MM.1S (cell line): Measurements from ENCODE around the gene MEGF11.

Experiments used
- DNase-seq: peaks from one replicate; pipeline ENCODE4 v3.0.0-alpha.2; 2015
- H2AFZ ChIP-seq: fragments of 300-600 bp; sonication (generic); 2 replicates; pipeline ENCODE4 v1.6.0; 2016; ENCODE audit warnings: antibody characterized with exemption, low read length
- H3F3A ChIP-seq: fragments of 300-600 bp; sonication (generic); 2 replicates; pipeline ENCODE4 v1.6.1; 2016; ENCODE audit warnings: mild to moderate bottlenecking, antibody characterized with exemption, low read length, moderate library complexity, mixed read lengths; ENCODE audit not compliant: insufficient read depth
- H3K27ac ChIP-seq: fragments of 300-600 bp; sonication (generic); 2 replicates; pipeline ENCODE4 v1.5.1; 2016; ENCODE audit warnings: mild to moderate bottlenecking, low read length
- H3K27me3 ChIP-seq: fragments of 300-600 bp; sonication (generic); replicated peaks from 2 replicates; pipeline ENCODE4 v1.6.0; 2016; ENCODE audit warnings: low read length; ENCODE audit not compliant: insufficient read depth
- H3K36me3 ChIP-seq: fragments of 300-600 bp; sonication (generic); replicated peaks from 2 replicates; pipeline ENCODE4 v1.6.1; 2016; ENCODE audit warnings: mild to moderate bottlenecking, low read length, mixed read lengths; ENCODE audit not compliant: insufficient read depth
- H3K4me1 ChIP-seq: fragments of 300-600 bp; sonication (generic); 2 replicates; pipeline ENCODE4 v1.6.1; 2016; ENCODE audit warnings: low read length, mixed read lengths
- H3K4me2 ChIP-seq: fragments of 300-600 bp; sonication (generic); 2 replicates; pipeline ENCODE4 v1.6.0; 2016; ENCODE audit warnings: low read depth, low read length
- H3K4me3 ChIP-seq: fragments of 300-600 bp; sonication (generic); 2 replicates; pipeline ENCODE4 v1.5.1; 2016; ENCODE audit warnings: low read length, mixed read lengths
- H3K79me2 ChIP-seq: fragments of 300-600 bp; sonication (generic); 2 replicates; pipeline ENCODE4 v1.6.1; 2016; ENCODE audit warnings: mixed run types, low read length, mixed read lengths
- H3K9ac ChIP-seq: fragments of 300-600 bp; sonication (generic); 2 replicates; pipeline ENCODE4 v1.6.1; 2016; ENCODE audit warnings: low read length, mixed read lengths
- H3K9me2 ChIP-seq: fragments of 300-600 bp; sonication (generic); replicated peaks from 2 replicates; pipeline ENCODE4 v1.6.1; 2016; ENCODE audit warnings: mild to moderate bottlenecking, low read length, mixed read lengths; ENCODE audit not compliant: insufficient read depth
- H3K9me3 ChIP-seq: fragments of 300-600 bp; sonication (generic); replicated peaks from 2 replicates; pipeline ENCODE4 v1.6.1; 2016; ENCODE audit warnings: mild to moderate bottlenecking, low read length, mixed read lengths; ENCODE audit not compliant: insufficient read depth
- H4K20me1 ChIP-seq: fragments of 300-600 bp; sonication (generic); 2 replicates; pipeline ENCODE4 v1.6.1; 2016; ENCODE audit warnings: mild to moderate bottlenecking, low read length, moderate library complexity, mixed read lengths; ENCODE audit not compliant: insufficient read depth
- EZH2 ChIP-seq: fragments of 300-600 bp; sonication (generic); optimal IDR thresholded peaks from 2 replicates; pipeline ENCODE3; 2017; ENCODE audit warnings: low read depth, mild to moderate bottlenecking, antibody characterized with exemption, low read length, mixed read lengths
- EZH2phosphoT487 ChIP-seq: fragments of 300-600 bp; sonication (generic); IDR thresholded peaks from 2 replicates; pipeline ENCODE4 v1.6.1; 2018; ENCODE audit warnings: antibody characterized with exemption, low read length
- TF ChIP-seq, protein P1 (sequence below): fragments of 300-600 bp; sonication (generic); IDR thresholded peaks from 2 replicates; pipeline ENCODE4 v1.5.1; 2016; ENCODE audit warnings: antibody characterized with exemption, low read length, mixed read lengths

MEGF11 gene

DNA sequence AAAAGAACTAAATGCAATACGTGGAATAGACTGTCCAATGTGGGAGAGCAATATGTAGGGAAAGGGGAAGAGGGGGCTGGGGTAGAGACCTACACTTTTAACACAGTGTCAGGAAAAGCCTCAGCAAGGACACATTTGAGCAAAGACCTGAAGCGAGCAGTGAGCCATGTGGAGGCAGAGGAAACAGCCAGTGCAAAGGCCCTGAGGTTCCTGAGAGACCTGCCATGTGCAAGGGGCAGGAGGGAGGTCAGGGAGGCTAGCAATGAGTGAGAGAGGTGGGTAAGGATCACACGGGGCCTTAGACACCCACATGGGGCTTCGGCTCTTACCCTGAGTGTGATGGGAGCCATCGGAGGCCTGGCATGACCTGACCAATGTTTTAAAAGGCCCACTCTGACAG is 203.3 kb downstream of the MEGF11 start:
- no peak overlapping the region for H3K4me3 ChIP-seq
- no peak overlapping the region for H3K9ac ChIP-seq
- no peaks in the 10 kb centered on the region for H3K9me3 ChIP-seq
- no peaks in the 10 kb centered on the region for H3K9me2 ChIP-seq
- H3K36me3 ChIP-seq: no peaks in the 10 kb centered on the region
- no peaks in the 10 kb centered on the region for H3K4me1 ChIP-seq
- no peak for TF ChIP-seq EZH2
- TF ChIP-seq, protein P1, sequence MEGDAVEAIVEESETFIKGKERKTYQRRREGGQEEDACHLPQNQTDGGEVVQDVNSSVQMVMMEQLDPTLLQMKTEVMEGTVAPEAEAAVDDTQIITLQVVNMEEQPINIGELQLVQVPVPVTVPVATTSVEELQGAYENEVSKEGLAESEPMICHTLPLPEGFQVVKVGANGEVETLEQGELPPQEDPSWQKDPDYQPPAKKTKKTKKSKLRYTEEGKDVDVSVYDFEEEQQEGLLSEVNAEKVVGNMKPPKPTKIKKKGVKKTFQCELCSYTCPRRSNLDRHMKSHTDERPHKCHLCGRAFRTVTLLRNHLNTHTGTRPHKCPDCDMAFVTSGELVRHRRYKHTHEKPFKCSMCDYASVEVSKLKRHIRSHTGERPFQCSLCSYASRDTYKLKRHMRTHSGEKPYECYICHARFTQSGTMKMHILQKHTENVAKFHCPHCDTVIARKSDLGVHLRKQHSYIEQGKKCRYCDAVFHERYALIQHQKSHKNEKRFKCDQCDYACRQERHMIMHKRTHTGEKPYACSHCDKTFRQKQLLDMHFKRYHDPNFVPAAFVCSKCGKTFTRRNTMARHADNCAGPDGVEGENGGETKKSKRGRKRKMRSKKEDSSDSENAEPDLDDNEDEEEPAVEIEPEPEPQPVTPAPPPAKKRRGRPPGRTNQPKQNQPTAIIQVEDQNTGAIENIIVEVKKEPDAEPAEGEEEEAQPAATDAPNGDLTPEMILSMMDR: no peak
- TF ChIP-seq EZH2phosphoT487: no peak
- H4K20me1 ChIP-seq: no peaks in the 10 kb centered on the region
- no peaks in the 10 kb centered on the region for H3F3A ChIP-seq
- no peaks in the 10 kb centered on the region for H3K79me2 ChIP-seq
- no peak overlapping the region for H3K27ac ChIP-seq
- DNase-seq: no peak
- H3K4me2 ChIP-seq: no peak overlapping the region
- no peak overlapping the region for H2AFZ ChIP-seq
- H3K27me3 ChIP-seq: no peaks in the 10 kb centered on the region; the same call in 1 of the 2 replicates

DNA sequence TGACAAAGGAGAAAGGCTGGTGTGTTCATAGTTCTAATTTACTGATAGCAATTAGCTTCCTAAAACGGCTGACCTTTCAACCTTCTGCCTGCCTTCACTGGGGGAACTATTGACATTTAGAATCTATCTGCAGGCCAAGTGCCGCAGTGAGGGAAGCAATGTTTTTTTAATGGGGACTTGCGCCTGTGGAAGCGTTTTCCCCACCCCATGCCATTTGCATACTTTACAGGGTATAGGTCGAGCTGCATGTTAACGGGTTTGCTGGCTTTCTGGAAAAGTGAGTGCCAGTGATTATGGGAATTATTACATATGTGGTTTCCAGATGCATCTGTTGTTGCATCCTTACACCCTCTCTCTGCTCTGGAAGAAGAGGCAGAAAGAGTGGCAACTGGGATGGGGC is 204.2 kb downstream of the MEGF11 start:
- no peak overlapping the region for H2AFZ ChIP-seq
- no peak overlapping the region for H3K4me3 ChIP-seq
- H4K20me1 ChIP-seq: no peaks in the 10 kb centered on the region
- H3K27ac ChIP-seq: no peak overlapping the region
- H3K27me3 ChIP-seq: no peaks in the 10 kb centered on the region; the same call in 1 of the 2 replicates
- TF ChIP-seq, protein P1: no peak
- TF ChIP-seq EZH2phosphoT487 (no peak), EZH2 (no peak)
- no peak overlapping the region for H3K4me2 ChIP-seq
- DNase-seq: no peak
- H3F3A ChIP-seq: no peaks in the 10 kb centered on the region
- H3K36me3 ChIP-seq: no peaks in the 10 kb centered on the region
- H3K9me2 ChIP-seq: no peaks in the 10 kb centered on the region
- H3K79me2 ChIP-seq: no peaks in the 10 kb centered on the region
- no peak overlapping the region for H3K9ac ChIP-seq
- no peaks in the 10 kb centered on the region for H3K9me3 ChIP-seq
- H3K4me1 ChIP-seq: no peaks in the 10 kb centered on the region

DNA sequence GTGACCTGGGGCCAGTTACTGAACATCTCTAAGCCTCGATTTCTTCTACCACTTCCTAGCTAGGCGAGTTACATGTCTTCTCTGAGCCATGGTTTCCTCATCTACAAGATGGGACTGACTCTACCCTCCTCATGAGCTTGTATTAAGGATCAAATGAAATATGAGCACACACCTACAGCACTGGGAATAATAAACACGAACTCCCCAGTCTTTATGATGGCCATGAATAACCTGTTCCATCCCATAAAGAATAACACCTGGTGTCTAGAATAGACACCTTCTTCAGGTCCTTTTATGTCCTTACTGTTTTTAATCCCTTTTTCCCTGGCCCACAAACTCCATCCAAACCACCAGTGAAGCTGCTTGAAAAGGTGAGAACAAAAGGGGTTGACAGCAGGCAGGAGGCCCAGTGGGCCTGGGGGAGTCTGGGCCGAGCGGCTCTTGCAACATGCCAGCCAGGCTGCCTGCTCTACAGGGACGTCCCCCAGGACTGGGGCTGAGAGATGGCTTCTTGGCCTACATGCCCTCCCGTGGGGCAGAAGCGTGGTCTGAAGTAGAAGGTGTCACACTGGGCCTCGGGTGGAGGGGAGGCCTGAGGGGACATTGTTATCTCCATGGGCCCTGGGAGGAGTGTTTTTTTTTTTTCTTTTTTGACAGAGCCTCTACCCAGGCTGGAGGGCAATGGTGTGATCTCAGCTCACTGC is 206.1 kb downstream of the MEGF11 start:
- no peak overlapping the region for H3K4me3 ChIP-seq
- no peak overlapping the region for H3K4me2 ChIP-seq
- H3K9me2 ChIP-seq: no peaks in the 10 kb centered on the region
- no peak overlapping the region for H3K27ac ChIP-seq
- no peak overlapping the region for H3K9ac ChIP-seq
- no peak overlapping the region for H2AFZ ChIP-seq
- H3F3A ChIP-seq: no peaks in the 10 kb centered on the region
- DNase-seq: no peak
- H3K27me3 ChIP-seq: no peaks in the 10 kb centered on the region; the same call in 1 of the 2 replicates
- no peaks in the 10 kb centered on the region for H3K9me3 ChIP-seq
- H3K4me1 ChIP-seq: no peaks in the 10 kb centered on the region
- no peaks in the 10 kb centered on the region for H4K20me1 ChIP-seq
- H3K79me2 ChIP-seq: no peaks in the 10 kb centered on the region
- no peaks in the 10 kb centered on the region for H3K36me3 ChIP-seq
- TF ChIP-seq EZH2phosphoT487: no peak

- no peak for TF ChIP-seq EZH2
- TF ChIP-seq, protein P1: no peak
- H3F3A ChIP-seq: no peaks in the 10 kb centered on the region
- H3K9ac ChIP-seq: no peak overlapping the region
- no peak overlapping the region for H3K27ac ChIP-seq
- no peak overlapping the region for H3K4me3 ChIP-seq
- H3K36me3 ChIP-seq: no peaks in the 10 kb centered on the region
- no peaks in the 10 kb centered on the region; the same call in 1 of the 2 replicates for H3K27me3 ChIP-seq
- H3K4me1 ChIP-seq: no peaks in the 10 kb centered on the region
- H3K9me3 ChIP-seq: no peaks in the 10 kb centered on the region
- no peaks in the 10 kb centered on the region for H3K9me2 ChIP-seq
- no peak for DNase-seq
- H3K79me2 ChIP-seq: no peaks in the 10 kb centered on the region
- H3K4me2 ChIP-seq: no peak overlapping the region
- H2AFZ ChIP-seq: no peak overlapping the region
- no peaks in the 10 kb centered on the region for H4K20me1 ChIP-seq
Measured at GRCh38 chr15:66046751-66047150, 206.8 kb downstream of the MEGF11 start.
